K562 (cell line): ENCODE measurements around the gene CPED1. TPM values are rescaled to one million over a fixed set of nuclear protein-coding genes. Genes with fewer than 3 reads are reported as not detected.

Source experiments
- CCAR2 ChIP-seq: fragments of 200-400 bp; formaldehyde crosslinking; IDR thresholded peaks from 2 replicates; pipeline ENCODE4 v1.6.1; 2017; ENCODE audit warnings: mild to moderate bottlenecking, low read depth, low read length
- IFI16 ChIP-seq: fragments of 250-450 bp; sonication (Bioruptor Pico); IDR thresholded peaks from 2 replicates; pipeline ENCODE4 v2.1.2; 2022; ENCODE audit warnings: mild to moderate bottlenecking, inconsistent platforms
- ZNF133 ChIP-seq: fragments of 250-450 bp; sonication (Bioruptor Pico); IDR thresholded peaks from 2 replicates; pipeline ENCODE4 v1.4.0; 2020; ENCODE audit warnings: mild to moderate bottlenecking
- ZNF431 ChIP-seq: sonication (generic); formaldehyde crosslinking; IDR thresholded peaks from 2 replicates; pipeline ENCODE4 v1.8.0; 2022; ENCODE audit warnings: mild to moderate bottlenecking, missing genetic modification reagents
- polyA plus RNA-seq, 8 experiments: library from polyadenylated mRNA; depleted of rRNA in 4 of 8; stranded (reverse) in 5 of 8; unstranded in 3 of 8; fragments of >200 nt; fragmentation: Nextera tagmentation in 2 of 8; fragmentation: Illumina TruSeq in 1 of 8; extraction: Ambion mirVana in 2 of 8; extraction: Trizol in 1 of 8; gene quantifications; 2 replicates each; pipeline versions ENCODE4 v1.2.1 to v1.2.3, GENCODE V29; 2011 to 2014; ENCODE audit warnings: inconsistent platforms in 1 of 8, missing spikeins in 1 of 8
- total RNA-seq, 7 experiments: library from RNA; depleted of rRNA in 6 of 7; stranded (reverse); fragments of >200 nt in 6 of 7; fragmentation: Illumina TruSeq in 2 of 7; extraction: Trizol in 2 of 7; gene quantifications; 2 replicates each; pipeline versions ENCODE4 v1.2.1 to v1.2.3, GENCODE V29; 2011 to 2021; ENCODE audit warnings: low replicate concordance in 1 of 7
- TF ChIP-seq, protein P1 (sequence below): fragments of 450-650 bp; IDR thresholded peaks from 2 replicates; pipeline ENCODE4 v1.6.1; 2016; ENCODE audit warnings: low read depth, mild to moderate bottlenecking, moderate library complexity
- TF ChIP-seq, protein P2 (sequence below), 2 experiments: fragments of 250-450 bp in 1 of 2; fragments of 450-650 bp in 1 of 2; sonication (Bioruptor Pico) in 1 of 2; IDR thresholded peaks; 2 replicates each; pipeline versions ENCODE4 v1.6.1 to v1.8.0; 2016 to 2021; ENCODE audit warnings: mild to moderate bottlenecking in 2 of 2, moderate library complexity in 2 of 2, missing compliant biosample characterization in 1 of 2, missing genetic modification characterization in 1 of 2
- TF ChIP-seq, protein P3 (sequence below): fragments of 200-600 bp; sonication (generic); IDR thresholded peaks from one replicate; pipeline ENCODE4 v1.6.1; 2012; ENCODE audit warnings: mild to moderate bottlenecking, low read depth, low read length, inconsistent platforms
- TF ChIP-seq, protein P4 (sequence below), 3 experiments: fragments of 200-800 bp in 1 of 3; fragments of 250-450 bp in 1 of 3; fragments of 450-650 bp in 1 of 3; sonication (Bioruptor Pico) in 1 of 3; sonication (Bioruptor generic) in 1 of 3; formaldehyde crosslinking in 1 of 3; IDR thresholded peaks; 2 replicates each; pipeline versions ENCODE4 v1.6.1 to v1.8.0; 2016 to 2022; ENCODE audit warnings: mild to moderate bottlenecking in 2 of 3, missing genetic modification characterization in 2 of 3, missing compliant biosample characterization in 1 of 3, moderate library complexity in 1 of 3

The CPED1 gene
- total and polyA plus RNA-seq, 9 of the 15 experiments (the other 6 are each of a cell fraction or from before 2014, with no cell fraction given), result 195 to 393 (median 290) TPM

DNA sequence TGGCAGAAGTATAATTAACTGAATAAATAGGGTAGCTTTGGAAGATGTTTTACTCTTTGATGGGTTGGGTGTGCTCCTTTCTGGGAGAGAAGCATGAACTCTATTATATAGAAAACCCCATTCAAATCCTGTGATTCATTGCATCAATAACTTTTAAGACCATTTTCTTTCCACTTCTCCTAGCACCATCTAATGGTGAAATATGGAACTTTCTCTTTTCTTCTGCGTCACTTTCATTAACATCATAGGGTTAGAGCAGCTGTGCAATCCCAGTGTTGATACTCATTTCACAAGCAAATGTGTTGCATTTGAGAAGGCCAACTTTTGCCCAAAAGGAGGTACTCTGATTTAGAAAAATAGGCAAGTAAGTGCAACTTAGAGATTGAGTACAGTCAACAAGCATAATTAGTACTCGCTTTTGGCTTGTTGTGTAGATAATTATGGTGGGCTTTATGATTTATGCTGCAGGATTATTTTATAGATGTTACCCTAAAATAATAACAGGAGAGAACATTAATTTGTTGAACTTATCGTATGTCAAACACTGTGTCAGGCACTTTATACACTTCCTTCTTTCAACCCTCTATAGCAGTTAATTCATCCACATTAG lies 92.9 kb downstream of the CPED1 start (continued):
- TF ChIP-seq, protein P1, sequence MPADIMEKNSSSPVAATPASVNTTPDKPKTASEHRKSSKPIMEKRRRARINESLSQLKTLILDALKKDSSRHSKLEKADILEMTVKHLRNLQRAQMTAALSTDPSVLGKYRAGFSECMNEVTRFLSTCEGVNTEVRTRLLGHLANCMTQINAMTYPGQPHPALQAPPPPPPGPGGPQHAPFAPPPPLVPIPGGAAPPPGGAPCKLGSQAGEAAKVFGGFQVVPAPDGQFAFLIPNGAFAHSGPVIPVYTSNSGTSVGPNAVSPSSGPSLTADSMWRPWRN, result no peak
- no peak for TF ChIP-seq IFI16 (CRISPR knock-in tag)
- no peak for TF ChIP-seq CCAR2
- TF ChIP-seq ZNF431 (CRISPR knock-in tag), result no peak
- no peak for TF ChIP-seq ZNF133
- TF ChIP-seq, protein P2, sequence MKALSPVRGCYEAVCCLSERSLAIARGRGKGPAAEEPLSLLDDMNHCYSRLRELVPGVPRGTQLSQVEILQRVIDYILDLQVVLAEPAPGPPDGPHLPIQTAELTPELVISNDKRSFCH (CRISPR knock-in tag; IDR thresholded peaks at IDR 0.05), result no peak
- TF ChIP-seq, protein P2 (tag; IDR thresholded peaks at IDR 0.05), result no peak
- TF ChIP-seq, protein P3, sequence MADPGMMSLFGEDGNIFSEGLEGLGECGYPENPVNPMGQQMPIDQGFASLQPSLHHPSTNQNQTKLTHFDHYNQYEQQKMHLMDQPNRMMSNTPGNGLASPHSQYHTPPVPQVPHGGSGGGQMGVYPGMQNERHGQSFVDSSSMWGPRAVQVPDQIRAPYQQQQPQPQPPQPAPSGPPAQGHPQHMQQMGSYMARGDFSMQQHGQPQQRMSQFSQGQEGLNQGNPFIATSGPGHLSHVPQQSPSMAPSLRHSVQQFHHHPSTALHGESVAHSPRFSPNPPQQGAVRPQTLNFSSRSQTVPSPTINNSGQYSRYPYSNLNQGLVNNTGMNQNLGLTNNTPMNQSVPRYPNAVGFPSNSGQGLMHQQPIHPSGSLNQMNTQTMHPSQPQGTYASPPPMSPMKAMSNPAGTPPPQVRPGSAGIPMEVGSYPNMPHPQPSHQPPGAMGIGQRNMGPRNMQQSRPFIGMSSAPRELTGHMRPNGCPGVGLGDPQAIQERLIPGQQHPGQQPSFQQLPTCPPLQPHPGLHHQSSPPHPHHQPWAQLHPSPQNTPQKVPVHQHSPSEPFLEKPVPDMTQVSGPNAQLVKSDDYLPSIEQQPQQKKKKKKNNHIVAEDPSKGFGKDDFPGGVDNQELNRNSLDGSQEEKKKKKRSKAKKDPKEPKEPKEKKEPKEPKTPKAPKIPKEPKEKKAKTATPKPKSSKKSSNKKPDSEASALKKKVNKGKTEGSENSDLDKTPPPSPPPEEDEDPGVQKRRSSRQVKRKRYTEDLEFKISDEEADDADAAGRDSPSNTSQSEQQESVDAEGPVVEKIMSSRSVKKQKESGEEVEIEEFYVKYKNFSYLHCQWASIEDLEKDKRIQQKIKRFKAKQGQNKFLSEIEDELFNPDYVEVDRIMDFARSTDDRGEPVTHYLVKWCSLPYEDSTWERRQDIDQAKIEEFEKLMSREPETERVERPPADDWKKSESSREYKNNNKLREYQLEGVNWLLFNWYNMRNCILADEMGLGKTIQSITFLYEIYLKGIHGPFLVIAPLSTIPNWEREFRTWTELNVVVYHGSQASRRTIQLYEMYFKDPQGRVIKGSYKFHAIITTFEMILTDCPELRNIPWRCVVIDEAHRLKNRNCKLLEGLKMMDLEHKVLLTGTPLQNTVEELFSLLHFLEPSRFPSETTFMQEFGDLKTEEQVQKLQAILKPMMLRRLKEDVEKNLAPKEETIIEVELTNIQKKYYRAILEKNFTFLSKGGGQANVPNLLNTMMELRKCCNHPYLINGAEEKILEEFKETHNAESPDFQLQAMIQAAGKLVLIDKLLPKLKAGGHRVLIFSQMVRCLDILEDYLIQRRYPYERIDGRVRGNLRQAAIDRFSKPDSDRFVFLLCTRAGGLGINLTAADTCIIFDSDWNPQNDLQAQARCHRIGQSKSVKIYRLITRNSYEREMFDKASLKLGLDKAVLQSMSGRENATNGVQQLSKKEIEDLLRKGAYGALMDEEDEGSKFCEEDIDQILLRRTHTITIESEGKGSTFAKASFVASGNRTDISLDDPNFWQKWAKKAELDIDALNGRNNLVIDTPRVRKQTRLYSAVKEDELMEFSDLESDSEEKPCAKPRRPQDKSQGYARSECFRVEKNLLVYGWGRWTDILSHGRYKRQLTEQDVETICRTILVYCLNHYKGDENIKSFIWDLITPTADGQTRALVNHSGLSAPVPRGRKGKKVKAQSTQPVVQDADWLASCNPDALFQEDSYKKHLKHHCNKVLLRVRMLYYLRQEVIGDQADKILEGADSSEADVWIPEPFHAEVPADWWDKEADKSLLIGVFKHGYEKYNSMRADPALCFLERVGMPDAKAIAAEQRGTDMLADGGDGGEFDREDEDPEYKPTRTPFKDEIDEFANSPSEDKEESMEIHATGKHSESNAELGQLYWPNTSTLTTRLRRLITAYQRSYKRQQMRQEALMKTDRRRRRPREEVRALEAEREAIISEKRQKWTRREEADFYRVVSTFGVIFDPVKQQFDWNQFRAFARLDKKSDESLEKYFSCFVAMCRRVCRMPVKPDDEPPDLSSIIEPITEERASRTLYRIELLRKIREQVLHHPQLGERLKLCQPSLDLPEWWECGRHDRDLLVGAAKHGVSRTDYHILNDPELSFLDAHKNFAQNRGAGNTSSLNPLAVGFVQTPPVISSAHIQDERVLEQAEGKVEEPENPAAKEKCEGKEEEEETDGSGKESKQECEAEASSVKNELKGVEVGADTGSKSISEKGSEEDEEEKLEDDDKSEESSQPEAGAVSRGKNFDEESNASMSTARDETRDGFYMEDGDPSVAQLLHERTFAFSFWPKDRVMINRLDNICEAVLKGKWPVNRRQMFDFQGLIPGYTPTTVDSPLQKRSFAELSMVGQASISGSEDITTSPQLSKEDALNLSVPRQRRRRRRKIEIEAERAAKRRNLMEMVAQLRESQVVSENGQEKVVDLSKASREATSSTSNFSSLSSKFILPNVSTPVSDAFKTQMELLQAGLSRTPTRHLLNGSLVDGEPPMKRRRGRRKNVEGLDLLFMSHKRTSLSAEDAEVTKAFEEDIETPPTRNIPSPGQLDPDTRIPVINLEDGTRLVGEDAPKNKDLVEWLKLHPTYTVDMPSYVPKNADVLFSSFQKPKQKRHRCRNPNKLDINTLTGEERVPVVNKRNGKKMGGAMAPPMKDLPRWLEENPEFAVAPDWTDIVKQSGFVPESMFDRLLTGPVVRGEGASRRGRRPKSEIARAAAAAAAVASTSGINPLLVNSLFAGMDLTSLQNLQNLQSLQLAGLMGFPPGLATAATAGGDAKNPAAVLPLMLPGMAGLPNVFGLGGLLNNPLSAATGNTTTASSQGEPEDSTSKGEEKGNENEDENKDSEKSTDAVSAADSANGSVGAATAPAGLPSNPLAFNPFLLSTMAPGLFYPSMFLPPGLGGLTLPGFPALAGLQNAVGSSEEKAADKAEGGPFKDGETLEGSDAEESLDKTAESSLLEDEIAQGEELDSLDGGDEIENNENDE, result no peak
- TF ChIP-seq, protein P4, sequence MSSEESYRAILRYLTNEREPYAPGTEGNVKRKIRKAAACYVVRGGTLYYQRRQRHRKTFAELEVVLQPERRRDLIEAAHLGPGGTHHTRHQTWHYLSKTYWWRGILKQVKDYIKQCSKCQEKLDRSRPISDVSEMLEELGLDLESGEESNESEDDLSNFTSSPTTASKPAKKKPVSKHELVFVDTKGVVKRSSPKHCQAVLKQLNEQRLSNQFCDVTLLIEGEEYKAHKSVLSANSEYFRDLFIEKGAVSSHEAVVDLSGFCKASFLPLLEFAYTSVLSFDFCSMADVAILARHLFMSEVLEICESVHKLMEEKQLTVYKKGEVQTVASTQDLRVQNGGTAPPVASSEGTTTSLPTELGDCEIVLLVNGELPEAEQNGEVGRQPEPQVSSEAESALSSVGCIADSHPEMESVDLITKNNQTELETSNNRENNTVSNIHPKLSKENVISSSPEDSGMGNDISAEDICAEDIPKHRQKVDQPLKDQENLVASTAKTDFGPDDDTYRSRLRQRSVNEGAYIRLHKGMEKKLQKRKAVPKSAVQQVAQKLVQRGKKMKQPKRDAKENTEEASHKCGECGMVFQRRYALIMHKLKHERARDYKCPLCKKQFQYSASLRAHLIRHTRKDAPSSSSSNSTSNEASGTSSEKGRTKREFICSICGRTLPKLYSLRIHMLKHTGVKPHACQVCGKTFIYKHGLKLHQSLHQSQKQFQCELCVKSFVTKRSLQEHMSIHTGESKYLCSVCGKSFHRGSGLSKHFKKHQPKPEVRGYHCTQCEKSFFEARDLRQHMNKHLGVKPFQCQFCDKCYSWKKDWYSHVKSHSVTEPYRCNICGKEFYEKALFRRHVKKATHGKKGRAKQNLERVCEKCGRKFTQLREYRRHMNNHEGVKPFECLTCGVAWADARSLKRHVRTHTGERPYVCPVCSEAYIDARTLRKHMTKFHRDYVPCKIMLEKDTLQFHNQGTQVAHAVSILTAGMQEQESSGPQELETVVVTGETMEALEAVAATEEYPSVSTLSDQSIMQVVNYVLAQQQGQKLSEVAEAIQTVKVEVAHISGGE (CRISPR knock-in tag; IDR thresholded peaks at IDR 0.05), result no peak
